Bone marrow (tissue), 2 donors: Measurements from ENCODE around the gene PEX10.

Experiments
- DNase-seq, 2 donors: peaks; one replicate each; lab custom pipeline; 2025; lab: John Stamatoyannopoulos, UW

The PEX10 gene

DNA sequence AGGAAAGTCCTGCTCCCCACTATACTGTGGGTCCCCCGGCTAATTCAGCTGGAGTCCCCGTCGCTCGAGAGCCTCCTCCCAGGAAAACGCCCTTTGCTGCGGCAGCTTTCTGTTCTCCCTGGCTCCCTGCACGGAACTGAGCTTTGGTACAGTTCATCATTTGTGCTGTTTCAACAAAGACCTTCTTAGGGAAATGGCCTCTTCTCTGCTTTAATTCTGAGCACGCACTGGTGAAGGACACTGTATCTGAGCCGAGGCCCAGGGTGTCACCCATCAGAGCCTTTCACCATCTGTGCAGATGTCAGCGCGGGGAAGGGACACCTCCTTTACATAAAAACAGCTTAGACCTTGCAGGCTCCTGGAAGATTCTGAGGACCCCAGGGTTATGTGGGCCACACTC lies 13.5 kb upstream of the PEX10 start:
- no peak for DNase-seq

DNA sequence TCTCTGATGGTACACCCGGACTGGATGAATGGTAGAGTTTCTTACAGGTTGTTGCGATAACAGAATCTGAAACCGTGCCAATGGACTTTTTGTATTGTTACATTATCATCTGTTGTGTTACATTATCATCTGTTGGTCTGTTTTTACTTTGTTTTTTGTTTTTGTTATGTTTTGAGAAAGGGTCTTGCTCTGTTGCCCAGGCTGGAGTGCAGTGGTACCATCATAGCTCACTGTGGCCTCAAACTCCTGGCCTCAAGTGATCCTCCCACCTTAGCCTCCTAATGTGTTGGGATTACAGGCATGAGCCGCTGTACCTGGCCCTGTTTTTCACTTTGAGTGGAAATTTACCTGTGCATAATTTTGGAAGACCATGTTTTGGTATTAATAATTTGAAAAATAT lies 10.2 kb upstream of the PEX10 start:
- no peak for DNase-seq

DNA sequence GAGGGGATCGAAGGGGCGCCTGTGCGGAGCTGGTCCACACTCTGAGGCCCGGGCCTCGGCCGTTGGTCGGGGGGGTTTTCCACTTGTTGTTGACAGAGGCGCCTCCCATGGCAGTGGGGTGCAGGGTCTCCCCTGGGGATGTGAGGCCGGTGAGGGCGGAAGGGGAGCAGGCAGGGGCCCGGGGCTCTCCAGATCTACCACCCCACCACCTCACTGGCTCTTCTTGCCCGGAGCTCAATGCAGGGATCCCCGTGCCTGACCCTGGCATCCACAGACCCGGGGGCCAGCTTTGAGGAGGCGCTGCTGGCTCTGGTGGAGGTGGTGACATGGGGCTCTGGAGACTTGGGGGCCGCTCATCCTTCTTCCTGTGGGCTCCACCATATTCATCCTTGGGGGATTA lies 7.1 kb upstream of the PEX10 start:
- no peak for DNase-seq

DNA sequence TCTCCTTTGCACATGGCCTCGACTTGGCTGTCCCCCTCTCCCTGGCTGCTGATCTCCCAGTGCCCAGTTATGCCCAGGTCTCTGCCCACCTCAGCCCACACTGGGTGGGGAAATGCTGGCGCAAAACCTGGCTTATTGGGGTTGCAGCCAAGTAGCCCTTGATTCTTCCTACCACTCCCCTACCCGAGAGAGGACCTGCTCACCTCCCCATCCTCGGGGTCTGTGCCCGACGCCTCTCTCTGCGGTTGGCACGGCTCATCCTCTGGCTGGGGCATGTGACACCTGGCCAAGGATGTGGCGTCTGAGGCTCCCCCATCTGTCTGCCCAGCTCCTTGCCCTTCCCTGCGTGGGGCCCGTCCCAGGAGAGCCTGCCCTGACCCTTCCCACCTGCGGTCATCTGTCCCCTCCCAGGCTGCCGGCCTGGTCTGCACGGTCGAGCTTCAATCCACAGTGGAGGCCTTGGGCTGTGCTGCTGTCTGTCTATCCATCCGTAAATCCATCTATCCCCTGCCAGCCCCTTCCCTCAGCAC lies 6.5 kb upstream of the PEX10 start:
- DNase-seq = no peak

DNA sequence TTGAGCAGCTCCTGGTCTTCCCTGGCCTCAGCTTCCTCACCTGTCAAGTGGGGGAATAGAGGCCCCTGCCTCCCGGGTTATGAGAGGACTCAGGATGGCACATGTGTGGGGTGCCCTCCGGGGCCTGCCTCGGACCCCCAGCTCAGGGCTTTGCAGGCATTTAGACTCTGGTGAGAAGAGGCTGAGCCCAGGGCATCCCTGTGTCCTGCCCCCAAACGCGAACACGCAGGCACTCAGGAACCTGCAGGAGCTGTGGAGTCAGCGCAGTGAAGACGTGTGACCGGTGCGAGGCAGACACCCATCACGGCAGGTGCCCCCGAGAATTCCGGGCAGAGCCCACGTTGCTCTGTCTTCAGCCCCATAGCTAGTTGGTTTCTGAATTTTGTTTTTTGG lies 5.5 kb upstream of the PEX10 start:
- no peak for DNase-seq

DNA sequence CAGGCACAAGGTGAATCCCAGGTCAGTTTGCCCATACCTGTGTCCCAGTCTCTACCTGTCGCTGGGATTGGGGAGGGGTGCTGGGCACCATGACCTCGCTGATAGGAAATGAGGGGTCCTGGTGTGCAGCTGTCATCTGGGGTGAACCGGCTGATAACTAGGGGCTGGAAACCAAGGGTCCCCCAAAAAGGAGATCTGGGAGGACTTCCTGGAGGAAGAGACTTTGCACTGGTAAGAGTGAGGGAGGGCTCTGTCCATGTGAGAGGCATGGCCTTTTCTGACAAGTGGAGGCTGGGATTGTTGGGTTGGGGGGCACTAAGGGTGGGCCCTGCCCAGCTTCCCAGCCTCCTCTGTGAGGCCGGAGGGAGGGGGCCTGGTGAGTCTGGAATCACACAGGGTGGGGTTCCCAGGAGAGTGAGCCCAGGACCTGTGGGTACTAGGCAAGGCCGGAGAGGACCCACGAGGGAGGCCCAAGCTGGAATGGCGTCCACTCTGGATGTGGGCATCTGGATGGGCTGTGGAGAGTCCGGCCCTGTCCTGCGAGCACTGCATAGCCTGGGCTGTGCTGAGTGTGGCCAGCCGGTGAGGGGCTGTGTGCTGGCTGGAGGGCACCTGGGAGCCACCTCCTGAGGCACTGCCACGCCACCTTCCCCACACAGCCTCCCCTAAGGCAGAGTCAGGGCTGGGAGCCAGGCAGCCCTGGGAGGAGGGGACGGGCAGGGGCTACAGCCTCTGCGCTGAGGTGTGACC lies 4.9 kb upstream of the PEX10 start:
- DNase-seq = no peak

DNA sequence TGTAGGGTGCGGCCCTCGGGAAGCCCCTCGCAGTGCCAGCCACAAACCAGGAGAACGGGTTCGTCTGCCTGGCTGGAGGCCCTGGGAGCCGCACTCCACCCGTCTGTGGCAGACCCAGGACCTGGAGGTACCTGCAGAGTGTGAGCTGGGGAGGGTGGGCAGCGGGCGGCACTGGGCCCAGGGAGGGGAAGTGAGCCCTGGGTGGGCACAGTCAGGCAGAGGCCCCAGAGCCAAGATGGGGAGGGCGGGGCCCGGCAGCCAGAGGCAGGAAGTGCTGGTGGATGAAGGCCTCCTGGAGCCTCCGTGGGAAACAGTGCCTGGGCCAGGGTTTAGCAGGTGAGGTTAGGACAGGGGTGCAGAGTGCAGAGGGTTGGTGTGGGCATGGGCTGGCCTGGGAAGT lies 4.0 kb upstream of the PEX10 start:
- DNase-seq = peak in 1 of 2 donors; percentile 2

DNA sequence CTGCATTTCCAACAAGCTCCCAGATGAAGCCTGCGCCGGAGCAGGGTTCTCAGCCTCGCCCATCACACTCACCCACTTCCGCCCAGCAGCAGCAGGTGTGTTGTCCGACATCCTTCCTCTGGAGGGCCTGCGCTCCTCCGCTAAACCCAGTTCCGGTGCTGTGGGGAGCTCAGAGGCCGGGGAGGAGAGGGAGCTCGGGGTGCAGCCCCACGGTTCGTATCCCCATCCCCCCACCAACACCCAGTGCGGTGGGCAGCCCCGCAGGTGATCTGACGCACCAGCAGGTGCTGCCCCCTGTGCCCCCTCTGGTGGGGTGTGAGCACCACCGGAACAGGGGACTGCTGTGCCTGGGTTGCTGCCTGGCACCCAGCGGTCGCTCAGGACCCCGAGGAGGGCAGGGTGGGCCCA lies 3.4 kb upstream of the PEX10 start:
- no peak for DNase-seq

DNA sequence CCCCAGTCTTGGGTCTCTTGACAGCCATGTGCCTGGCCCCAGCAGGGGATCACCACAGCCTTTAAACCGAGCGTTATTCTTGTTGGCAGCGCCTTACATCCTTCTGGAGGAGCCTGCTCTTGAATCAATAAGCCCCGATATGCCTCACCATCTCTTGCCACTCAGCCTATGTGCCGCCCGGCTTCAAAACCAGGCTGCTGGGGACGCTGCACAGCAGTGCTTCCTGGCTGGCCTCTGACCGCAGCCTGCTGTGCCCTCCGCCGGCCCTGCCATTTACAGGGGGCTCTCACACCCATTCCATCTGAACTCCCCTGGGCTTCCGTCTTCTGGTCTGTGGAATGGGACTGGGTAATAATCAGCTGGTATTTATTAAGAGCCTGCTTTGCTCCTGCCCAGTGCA lies 3.0 kb upstream of the PEX10 start:
- DNase-seq = no peak

DNA sequence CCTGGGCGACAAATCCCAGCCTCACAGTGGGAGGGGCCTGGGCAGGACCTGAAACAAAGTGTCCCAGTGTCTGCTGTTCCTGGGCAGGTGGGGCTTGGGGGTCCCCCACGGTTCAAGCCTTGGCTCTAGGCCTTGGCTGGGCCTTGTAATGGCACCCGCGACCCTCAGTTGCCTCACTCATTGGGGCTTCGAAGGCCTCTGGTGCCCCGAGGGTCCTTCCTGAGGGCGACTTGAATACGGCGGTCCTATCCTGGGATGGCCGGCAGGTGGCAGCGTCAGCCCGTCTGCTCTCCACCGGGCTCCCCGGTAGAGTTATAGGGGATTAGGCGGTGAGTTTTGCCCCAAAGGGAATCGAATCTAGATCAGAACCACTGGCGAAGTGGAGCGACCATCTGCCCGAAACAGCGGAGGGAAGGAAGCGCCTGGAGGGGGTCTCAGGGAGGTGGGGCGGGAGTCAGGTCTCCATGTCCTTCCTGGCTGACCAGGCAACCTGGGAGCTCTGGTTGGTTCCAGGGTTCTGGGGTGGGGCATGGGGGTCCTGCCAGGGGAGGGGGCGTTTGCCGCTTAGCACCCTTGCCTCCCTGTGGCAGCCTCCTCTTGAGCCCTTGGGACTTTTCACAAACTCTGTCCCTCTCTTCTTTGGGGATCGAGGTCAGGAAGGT lies 2.1 kb upstream of the PEX10 start:
- DNase-seq = peak; percentile 43 to 45

DNA sequence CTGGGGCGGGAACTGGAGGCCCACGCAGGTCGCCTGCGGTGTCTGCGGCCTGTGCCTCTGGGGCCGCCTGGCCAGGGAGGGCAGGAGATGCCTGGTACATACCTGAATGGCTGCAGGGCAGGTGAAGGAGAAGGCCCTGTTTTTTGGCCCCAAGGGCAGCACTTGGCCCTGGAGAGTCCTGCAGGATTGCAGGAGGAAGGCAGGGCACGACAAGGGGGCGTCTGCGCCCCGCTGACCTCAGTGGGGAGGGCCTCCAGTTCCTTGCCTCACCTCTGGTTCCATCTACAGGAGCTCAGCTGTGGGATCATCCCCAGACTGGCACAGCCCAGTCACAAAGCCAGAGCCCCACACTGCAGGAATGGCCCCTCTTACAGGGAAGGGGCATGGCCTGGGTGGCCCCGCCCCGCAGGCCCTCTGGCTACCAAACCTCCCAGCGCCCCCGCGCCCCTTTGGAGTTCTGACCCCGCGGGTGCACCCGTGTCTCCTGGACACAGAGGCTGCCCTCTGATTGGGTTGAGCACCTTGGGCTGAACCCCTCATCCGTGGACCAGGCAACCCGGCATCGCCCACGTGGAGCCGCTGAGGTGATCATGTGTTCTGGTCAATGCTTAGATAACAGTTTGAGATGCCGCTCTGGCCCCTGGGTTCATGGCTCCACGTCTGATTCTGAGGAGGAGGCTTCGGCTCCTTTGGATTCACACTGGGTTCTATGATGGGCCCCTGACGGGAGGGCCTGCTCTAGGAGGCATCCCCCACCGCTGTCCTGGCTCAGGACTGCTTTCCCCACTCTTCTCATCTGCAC lies 1.3 kb upstream of the PEX10 start:
- no peak for DNase-seq

DNA sequence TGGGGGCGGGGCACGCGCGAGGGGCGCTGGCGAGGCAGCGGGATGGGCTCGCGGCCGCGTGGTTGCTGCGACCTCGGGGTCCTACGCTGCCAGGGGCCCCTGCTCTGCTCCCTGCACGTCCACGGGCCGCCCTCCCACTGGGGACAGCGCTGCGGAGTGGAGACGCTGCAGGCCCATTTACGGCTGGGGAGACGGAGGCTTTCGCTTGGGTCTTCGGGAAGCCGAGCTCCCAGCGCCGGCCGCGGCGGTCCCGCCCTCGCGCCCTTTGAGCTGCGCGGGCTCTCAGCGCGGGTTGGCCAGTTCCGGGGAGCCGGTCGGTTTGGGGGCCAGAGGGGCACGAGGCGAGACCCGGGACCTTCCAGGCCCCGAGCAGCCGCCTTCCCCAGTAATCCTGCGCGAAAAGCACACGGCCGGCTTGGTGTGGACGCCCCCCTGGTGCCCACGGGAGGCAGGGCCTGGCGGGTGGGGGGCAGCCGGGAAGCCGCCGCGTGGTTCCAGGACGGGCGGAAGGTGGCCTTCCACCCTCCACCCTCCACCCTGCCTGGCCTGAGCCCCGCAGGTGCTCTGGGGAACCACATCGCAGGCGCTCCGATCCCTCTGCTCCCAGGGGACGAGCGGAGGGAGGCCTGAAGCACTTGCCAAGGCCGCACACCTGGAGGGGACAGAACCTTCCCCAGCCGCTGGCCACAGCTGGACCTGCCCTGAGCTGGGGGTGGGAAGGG lies 570 bp upstream of the PEX10 start:
- DNase-seq = no peak

DNA sequence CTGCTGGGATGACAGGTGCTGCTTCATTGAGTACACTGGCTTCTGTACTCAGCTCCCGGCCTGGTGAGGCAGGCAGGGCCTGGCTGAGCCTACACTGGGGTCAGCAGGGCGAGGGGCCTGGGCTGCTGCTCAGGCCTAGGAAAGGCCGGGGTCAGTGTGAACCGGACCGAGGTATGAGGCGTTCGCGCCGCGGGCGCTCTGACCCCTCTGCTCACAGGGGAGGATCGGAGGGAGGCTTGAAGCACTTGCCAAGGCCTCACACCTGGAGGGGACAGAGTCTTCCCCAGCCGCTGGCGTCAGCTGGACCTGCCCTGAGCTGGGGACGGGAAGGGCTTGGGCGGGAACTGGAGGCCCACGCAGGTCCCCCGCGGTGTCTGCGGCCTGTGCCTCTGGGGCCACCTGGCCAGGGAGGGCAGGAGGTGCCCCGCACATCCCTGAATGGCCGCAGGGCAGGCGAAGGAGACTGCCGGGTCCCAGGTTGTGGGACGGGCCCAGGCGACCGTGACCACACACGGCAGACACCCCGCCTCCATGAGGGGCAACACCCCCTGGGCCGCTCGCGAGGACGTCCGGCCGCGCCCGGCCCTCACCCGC lies 466 bp downstream of the PEX10 start:
- no peak for DNase-seq

DNA sequence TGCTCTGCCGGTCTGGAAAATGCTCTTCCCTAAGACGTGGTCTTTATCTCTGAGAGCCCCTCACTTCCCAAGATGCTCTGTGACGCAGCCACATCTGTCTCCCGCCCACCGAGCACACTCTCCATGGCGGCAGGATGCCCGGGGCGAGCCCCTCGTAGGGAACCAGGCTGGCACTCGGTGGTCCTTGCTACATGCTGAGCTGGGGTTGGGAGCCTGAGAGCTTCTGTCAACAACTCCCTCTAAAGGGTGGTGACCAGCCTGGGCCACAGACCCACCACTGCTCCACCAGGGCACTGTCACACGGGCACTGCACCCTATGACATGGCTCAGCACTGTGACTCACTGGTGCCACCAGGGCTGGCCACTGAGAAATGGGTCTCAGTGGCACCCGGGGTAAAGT lies 2.6 kb downstream of the PEX10 start:
- DNase-seq = no peak

DNA sequence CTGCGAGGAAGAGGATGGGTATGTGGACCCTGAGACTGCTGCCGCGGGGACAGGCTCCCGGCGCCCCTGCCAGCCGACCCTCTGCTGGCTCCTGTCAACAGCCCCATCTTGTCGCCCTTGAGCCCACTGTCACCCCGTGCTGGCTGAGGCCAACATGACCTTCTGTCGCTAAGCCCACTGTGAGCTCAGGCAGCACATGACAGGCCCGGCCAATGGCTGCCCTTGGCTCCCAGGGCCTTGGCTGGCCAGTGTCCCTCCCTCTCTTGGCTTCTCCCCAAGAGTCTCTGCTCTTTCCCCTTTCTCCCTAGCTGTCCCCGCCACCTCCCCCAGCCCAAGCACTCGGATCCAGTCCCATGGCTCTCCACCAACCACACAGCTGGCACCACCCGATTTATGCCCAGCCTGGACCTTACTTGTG lies 3.5 kb downstream of the PEX10 start:
- no peak for DNase-seq

DNA sequence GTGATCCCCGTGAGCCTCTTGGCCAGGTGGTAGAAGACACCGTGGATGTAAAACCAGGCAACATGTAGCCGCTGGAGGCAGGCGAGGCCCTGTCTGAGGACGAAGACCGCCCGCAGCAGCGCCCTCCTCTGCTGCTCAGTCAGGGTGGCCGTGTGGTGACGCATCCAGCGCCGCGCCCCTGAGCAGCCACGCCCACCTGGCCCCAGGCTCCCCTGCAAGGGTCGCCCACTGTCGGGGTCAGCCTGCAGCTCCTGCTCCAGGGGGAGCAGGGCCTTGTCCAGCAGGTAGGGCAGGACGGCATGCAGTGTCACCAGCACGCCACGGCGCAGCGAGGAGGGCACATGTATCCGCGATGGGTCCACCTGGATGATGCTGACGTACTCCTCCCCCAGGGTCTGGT lies 3.9 kb downstream of the PEX10 start:
- no peak for DNase-seq

DNA sequence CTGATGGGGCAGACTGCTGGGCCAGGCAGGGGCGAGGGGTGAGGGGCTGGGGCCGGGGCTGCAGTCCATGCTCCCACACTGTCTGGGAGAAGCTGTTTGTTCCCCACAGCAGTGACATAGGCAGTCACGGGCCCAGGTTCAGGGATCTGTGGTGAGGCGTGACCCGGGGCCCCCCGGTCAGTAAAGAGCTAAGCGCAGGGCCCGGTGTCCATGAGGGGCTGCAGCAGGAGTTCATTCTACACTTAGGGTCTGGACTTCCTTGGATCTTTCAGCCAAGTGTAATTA lies 4.4 kb downstream of the PEX10 start:
- no peak for DNase-seq

DNA sequence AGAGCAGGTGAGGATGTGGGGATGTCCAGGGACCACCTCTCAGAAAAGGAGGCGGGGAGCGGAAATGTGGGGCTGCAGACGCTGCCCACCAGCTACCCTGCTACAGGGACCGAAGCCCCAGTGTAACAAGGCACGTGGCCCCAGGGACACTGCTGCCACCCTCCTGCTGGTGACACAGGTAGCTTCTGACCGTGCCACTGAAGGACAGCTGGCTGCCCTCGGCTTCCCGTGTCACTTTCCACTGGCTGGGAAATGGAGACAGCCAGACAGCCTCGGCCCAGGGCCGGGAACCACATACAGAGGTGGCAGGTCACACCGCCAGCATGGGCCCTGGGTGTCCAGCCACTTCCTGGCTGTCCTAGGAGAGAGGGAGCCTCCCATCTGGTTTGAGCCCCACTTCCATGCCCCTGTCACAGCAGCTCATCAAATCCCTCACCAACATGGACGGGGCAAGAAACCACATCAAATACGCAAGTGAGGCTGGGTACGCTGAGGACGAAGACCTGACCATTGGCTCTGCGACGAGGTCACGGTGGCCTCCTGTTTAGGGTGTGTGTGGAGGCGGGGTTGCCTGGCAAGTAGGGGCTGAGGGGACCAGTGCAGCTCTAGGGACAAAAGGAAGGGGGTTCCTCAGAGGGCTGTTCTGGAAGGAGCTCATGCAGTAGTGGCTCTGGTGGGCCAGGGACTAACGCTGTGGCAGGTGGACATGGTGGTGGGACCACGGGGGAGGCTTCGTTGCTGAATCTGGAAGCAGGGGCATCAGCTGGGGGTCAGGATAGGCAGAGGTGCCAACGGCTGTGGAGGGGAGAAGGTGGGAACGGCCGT lies 5.0 kb downstream of the PEX10 start:
- DNase-seq = no peak

DNA sequence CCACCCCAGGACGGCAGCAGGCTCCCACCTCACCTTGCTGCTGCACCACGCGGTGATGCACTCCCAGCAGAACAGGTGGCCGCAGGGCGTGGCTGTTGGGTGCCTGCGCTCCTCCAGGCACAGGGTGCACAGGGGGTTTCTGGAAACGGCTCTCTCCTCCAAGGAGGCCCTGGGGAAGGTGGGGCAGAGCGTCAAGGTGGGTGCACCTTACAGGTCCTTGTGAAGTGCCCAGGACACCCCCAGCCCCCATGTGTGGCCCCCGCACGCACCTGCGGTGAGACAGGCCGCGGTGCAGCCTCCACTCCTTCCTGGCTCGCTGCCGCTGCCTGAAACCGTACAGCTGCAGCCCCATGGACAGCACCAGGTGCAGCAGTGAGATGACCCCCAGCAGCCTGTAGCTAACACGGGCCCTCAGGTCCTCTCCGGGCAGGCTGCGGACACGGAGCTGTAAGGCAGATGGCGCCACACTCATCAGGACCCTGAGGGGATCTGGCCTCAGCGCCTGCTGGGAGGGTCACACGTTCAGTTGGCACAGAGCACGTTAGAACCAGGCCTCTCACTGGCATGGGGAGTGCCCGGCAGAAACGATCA lies 5.8 kb downstream of the PEX10 start:
- no peak for DNase-seq

DNA sequence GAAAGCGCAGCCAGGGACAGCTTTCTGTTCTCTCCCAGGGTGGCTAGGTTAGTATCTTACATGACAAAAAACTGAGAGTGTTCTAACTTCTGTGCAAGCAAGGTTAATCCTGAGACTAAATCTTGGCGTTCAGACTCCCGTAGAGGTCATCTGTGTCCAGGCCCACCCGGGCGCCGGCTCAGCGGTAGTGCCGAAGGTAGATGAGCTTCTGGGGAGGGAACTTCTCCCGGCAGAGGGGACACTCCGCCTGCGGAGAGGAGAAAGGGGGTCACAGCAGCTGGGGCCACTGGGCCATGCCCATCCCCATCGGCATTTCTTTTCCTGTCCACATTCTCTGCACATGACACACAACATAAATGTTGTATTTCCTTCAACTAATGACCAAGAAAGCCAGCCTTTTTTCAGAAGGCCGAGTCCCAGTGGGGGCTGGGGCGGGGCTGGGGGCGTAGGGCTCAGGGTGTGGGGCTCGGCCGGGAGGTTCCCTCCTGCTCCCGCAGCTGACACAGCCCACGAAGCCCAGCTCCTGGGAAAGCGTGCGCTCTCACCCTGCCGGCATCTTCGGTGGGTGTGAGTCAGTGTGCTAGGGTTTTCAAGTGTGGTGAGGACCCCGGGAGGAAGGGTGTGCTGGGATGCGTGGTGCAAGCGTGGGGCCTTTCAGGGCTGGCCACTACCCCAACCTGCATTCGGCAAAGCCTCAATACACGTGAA lies 6.6 kb downstream of the PEX10 start:
- DNase-seq = no peak
